DMS 273 treated with DMSO at 0.1 percent for 48 hours (cell line): Measurements from ENCODE around the gene DYRK4.

Experiments used
- DNase-seq: peaks from one replicate; lab custom pipeline; 2025; lab: John Stamatoyannopoulos, UW

DYRK4 gene

GRCh38 chr12:4621511-4621910 is 59.5 kb downstream of the DYRK4 start:
- DNase-seq: no peak

GRCh38 chr12:4626543-4626942 is 64.5 kb downstream of the DYRK4 start:
- DNase-seq: no peak

- no peak for DNase-seq
These were observed 66.4 kb downstream of the DYRK4 start for GRCh38 chr12:4628406-4628805.

- no peak for DNase-seq
These were observed 68.3 kb downstream of the DYRK4 start for GRCh38 chr12:4630262-4630661.

- DNase-seq: no peak
These were observed 81.7 kb downstream of the DYRK4 start for GRCh38 chr12:4643747-4644146.

GRCh38 chr12:4645023-4645422 is 83.0 kb downstream of the DYRK4 start:
- DNase-seq: no peak

GRCh38 chr12:4648104-4648500 is 86.1 kb downstream of the DYRK4 start:
- no peak for DNase-seq

- DNase-seq: peak; percentile 39
These were observed 86.7 kb downstream of the DYRK4 start, which contains the start of the genes AKAP3 and NDUFA9 for GRCh38 chr12:4648501-4649357. AKAP3 (minus strand) TSS chr12:4649051; CDS start chr12:4638196, 10,855 bp downstream. NDUFA9 (plus strand) TSS chr12:4649114; CDS start chr12:4649127, 13 bp downstream.

GRCh38 chr12:4649358-4649661 is 87.3 kb downstream of the DYRK4 start:
- no peak for DNase-seq

GRCh38 chr12:4653257-4653656 is 91.2 kb downstream of the DYRK4 start:
- no peak for DNase-seq

GRCh38 chr12:4653691-4654090 is 91.7 kb downstream of the DYRK4 start:
- DNase-seq: no peak
